ENCODE results near the gene RAD21L1.

DNA sequence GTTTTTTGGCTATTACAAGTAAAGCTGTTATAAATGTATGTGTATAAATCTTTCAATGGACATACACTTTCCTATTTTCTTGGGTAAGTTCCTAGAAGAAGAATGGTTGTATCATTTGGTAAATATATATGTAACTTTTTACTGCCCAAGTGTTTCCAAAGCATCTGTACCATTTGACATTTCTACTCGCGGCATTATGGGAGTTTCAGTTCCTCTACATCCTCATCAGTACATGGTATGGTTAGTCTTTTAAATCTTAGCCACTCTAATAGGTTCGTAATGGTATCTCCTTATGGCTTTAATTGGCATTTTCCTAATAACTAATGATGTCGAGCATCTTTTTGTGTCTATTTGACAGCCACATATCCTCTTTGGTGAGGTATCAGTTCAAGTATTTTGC lies 53.1 kb downstream of the RAD21L1 start:
- no peak for TF ChIP-seq JUN (IDR thresholded peaks at IDR 0.05; ENCODE audit: borderline replicate concordance, insufficient read depth, insufficient read length, low read depth)
- no peak for TF ChIP-seq EZH2 (IDR thresholded peaks at IDR 0.05; ENCODE audit: borderline replicate concordance, low read depth, low read length, severe bottlenecking)
- TF ChIP-seq, protein P1, sequence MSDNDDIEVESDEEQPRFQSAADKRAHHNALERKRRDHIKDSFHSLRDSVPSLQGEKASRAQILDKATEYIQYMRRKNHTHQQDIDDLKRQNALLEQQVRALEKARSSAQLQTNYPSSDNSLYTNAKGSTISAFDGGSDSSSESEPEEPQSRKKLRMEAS (IDR thresholded peaks at IDR 0.05; ENCODE audit: insufficient read depth, insufficient read length): no peak
- TF ChIP-seq CTCF (IDR thresholded peaks at IDR 0.05; ENCODE audit: extremely low read depth in 1 of 2, insufficient read depth in 1 of 2, low read depth in 1 of 2, low read length in 2 of 2): no peak
- no peak for TF ChIP-seq POLR2A (IDR thresholded peaks at IDR 0.05; ENCODE audit: low read depth, low read length)
- no peak for TF ChIP-seq POLR2AphosphoS5 (IDR thresholded peaks at IDR 0.05; ENCODE audit: insufficient read depth, low read depth, low read length)
- no peak for TF ChIP-seq FOS (IDR thresholded peaks at IDR 0.05; ENCODE audit: borderline replicate concordance, insufficient read depth, low read length)
